ENCODE measurements around the gene ABHD18. TPM values are rescaled to one million over a fixed set of nuclear protein-coding genes. Genes with fewer than 3 reads are reported as not detected.
"Not testable (repeated sequence)": the region's sequence is repeated elsewhere in the genome, so short reads cannot be mapped to it uniquely, and the experiment has no call there.

The ABHD18 gene
- polyA plus RNA-seq, 2 of the 4 experiments (the other 2 are of a cell fraction): 4.5 to 5.1 TPM

DNA sequence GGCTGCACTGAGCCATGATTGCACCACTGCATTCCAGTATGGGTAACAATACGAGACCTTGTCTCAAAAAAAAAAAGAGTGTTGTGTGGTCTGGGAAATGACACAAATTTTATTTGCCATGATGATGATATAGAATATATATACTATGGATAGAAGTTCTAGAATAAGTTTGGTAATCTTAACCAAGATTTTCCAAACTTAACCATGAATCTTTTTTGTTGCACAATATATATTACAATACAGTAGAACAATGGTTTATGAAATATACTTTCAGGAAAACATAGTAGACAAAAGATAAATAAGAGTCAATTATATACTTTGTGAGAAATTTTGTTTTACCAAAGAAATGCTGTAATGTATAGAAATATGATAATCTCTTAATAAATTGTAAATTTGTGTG, 35.0 kb upstream of the ABHD18 start:
- no peak overlapping the region for H3K4me3 ChIP-seq
- no peak overlapping the region for H3K27ac ChIP-seq
- no peak for ATAC-seq
- no peak overlapping the region for H3K4me2 ChIP-seq
- FAIRE-seq: no peak
- no peaks in the 10 kb centered on the region for H3K9me3 ChIP-seq
- POLR2A ChIA-PET: no interaction called here
- WGBS (ENCODE audit: missing lambda C conversion rate): 87% methylated on average over 1 of the region's 1 CpG
- H3K4me1 ChIP-seq: no peaks in the 10 kb centered on the region
- CTCF ChIA-PET: no interaction called here
- TF ChIP-seq HOXB13 (CRISPR knock-in tag; IDR thresholded peaks at IDR 0.05; ENCODE audit: low read depth) (no peak), TFCP2L1 (CRISPR knock-in tag; IDR thresholded peaks at IDR 0.05) (no peak), ATOH8 (CRISPR knock-in tag; IDR thresholded peaks at IDR 0.05; ENCODE audit: low read depth) (no peak), RNF2 (IDR thresholded peaks at IDR 0.05; ENCODE audit: borderline replicate concordance, low read depth) (no peak), FOXS1 (CRISPR knock-in tag; IDR thresholded peaks at IDR 0.05) (no peak), EP300 (IDR thresholded peaks at IDR 0.05) (no peak), HDAC2 (IDR thresholded peaks at IDR 0.05) (no peak), REST (IDR thresholded peaks at IDR 0.05) (no peak), EHMT2 (IDR thresholded peaks at IDR 0.05; ENCODE audit: low read depth) (no peak), MAFK (IDR thresholded peaks at IDR 0.05; ENCODE audit: partially characterized antibody) (no peak)
- TF ChIP-seq, protein P1, sequence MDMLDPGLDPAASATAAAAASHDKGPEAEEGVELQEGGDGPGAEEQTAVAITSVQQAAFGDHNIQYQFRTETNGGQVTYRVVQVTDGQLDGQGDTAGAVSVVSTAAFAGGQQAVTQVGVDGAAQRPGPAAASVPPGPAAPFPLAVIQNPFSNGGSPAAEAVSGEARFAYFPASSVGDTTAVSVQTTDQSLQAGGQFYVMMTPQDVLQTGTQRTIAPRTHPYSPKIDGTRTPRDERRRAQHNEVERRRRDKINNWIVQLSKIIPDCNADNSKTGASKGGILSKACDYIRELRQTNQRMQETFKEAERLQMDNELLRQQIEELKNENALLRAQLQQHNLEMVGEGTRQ (IDR thresholded peaks at IDR 0.05): no peak
- DNase-seq (ENCODE audit: low read depth in 1 of 2, low spot score in 1 of 2): no peak

GRCh38 chr4:127931836-127932235, 33.4 kb upstream of the ABHD18 start:
- H3K4me1 ChIP-seq; CTCF ChIA-PET; DNase-seq (ENCODE audit: low read depth in 1 of 2, low spot score in 1 of 2); H3K27ac ChIP-seq; POLR2A ChIA-PET; ATAC-seq; H3K9me3 ChIP-seq; H3K4me3 ChIP-seq; H3K4me2 ChIP-seq; FAIRE-seq: not testable (repeated sequence)
- 91% methylated on average over 6 of the region's 6 CpGs for WGBS (ENCODE audit: missing lambda C conversion rate)

DNA sequence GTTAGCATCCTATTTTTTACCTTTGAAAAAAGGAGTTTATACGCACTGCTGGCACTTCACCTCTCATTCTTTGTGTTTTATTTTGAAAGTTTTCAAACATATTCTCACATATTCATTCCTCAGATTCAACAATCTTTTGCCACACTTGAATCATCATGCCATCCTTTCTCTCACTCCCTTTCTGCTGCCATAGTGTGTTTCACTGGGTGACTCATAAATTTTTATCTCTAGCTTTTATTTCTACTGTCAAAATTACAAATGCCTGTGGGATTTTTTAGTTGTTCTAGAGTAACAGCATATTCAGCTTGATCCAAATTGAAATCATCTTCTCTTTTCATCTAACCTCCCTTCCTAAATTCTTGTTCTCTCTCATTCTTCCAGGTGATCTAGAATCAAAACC, 28.2 kb upstream of the ABHD18 start:
- Histone ChIP-seq H3K4me2 (no peak overlapping the region), H3K9me3 (no peaks in the 10 kb centered on the region), H3K4me1 (no peaks in the 10 kb centered on the region), H3K27ac (no peak overlapping the region), H3K4me3 (no peak overlapping the region)
- POLR2A ChIA-PET: no interaction called here
- ATAC-seq (no peak), FAIRE-seq (no peak), DNase-seq (ENCODE audit: low read depth in 1 of 2, low spot score in 1 of 2) (no peak)
- WGBS (ENCODE audit: missing lambda C conversion rate): 92% methylated on average over 1 of the region's 1 CpG
- CTCF ChIA-PET: no interaction called here
- TF ChIP-seq MYC (IDR thresholded peaks at IDR 0.05; ENCODE audit: borderline replicate concordance, low read length) (no peak), JUNB (IDR thresholded peaks at IDR 0.05) (no peak), HEYL (CRISPR knock-in tag; IDR thresholded peaks at IDR 0.05) (no peak), REST (IDR thresholded peaks at IDR 0.05) (no peak), HOXA7 (CRISPR knock-in tag; IDR thresholded peaks at IDR 0.05) (no peak), RCOR1 (IDR thresholded peaks at IDR 0.05; ENCODE audit: low read depth, low read length) (no peak), ZNF302 (CRISPR knock-in tag; IDR thresholded peaks at IDR 0.05) (no peak), POLR2A (IDR thresholded peaks at IDR 0.05; ENCODE audit: low read length) (no peak), ZFP36 (IDR thresholded peaks at IDR 0.05; ENCODE audit: borderline replicate concordance, partially characterized antibody) (no peak), NPAS2 (CRISPR knock-in tag; IDR thresholded peaks at IDR 0.05; ENCODE audit: borderline replicate concordance) (no peak), ZC3H11A (IDR thresholded peaks at IDR 0.05) (no peak), RNF2 (IDR thresholded peaks at IDR 0.05; ENCODE audit: borderline replicate concordance, low read depth) (no peak), NFE2L2 (conservative IDR thresholded peaks at IDR 0.05; ENCODE audit: low read length) (no peak), TFCP2L1 (CRISPR knock-in tag; IDR thresholded peaks at IDR 0.05) (no peak), CTCF (IDR thresholded peaks at IDR 0.05) (no peak)
- TF ChIP-seq, protein P1 (IDR thresholded peaks at IDR 0.05): no peak
